Measurements from ENCODE around the gene NUDT6. TPM values are rescaled to one million over a fixed set of nuclear protein-coding genes. Genes with fewer than 3 reads are reported as not detected.

Gene NUDT6
- total RNA-seq, 1 donor from 2014 or later, result 9.3 TPM

- peak overlapping the region; percentile 98 for H3K4me3 Mint-ChIP-seq
- no peaks in the 10 kb centered on the region for H3K9me3 Mint-ChIP-seq
- no peak for TF ChIP-seq CTCF (IDR thresholded peaks at IDR 0.05; ENCODE audit: unreplicated experiment)
- peak; percentile 65 to 81 for DNase-seq (ENCODE audit: low spot score in 2 of 2, unreplicated experiment in 2 of 2)
- H3K4me1 Mint-ChIP-seq, result peaks cover 2% of the 10 kb centered on the region
- peak overlapping the region; percentile 94 for H3K27ac Mint-ChIP-seq
- no peaks in the 10 kb centered on the region for H3K27me3 Mint-ChIP-seq (ENCODE audit: low read depth)
- H3K36me3 Mint-ChIP-seq, result no peaks in the 10 kb centered on the region
Observed at GRCh38 chr4:122922877-122923511, 597 bp upstream of the NUDT6 start.

GRCh38 chr4:122921300-122921699, 1.1 kb downstream of the NUDT6 start:
- Mint-ChIP-seq H3K27ac (peak overlapping the region; percentile 21), H3K9me3 (no peaks in the 10 kb centered on the region), H3K27me3 (ENCODE audit: low read depth) (no peaks in the 10 kb centered on the region), H3K4me3 (peak overlapping the region; percentile 98), H3K4me1 (peaks cover 2% of the 10 kb centered on the region), H3K36me3 (no peaks in the 10 kb centered on the region)
- no peak for TF ChIP-seq CTCF (IDR thresholded peaks at IDR 0.05; ENCODE audit: unreplicated experiment)
- DNase-seq (ENCODE audit: low spot score in 2 of 2, unreplicated experiment in 2 of 2), result no peak

GRCh38 chr4:122920473-122920872, 1.9 kb downstream of the NUDT6 start:
- no peaks in the 10 kb centered on the region for H3K36me3 Mint-ChIP-seq
- no peak for DNase-seq (ENCODE audit: low spot score in 2 of 2, unreplicated experiment in 2 of 2)
- TF ChIP-seq CTCF (IDR thresholded peaks at IDR 0.05; ENCODE audit: unreplicated experiment), result no peak
- no peaks in the 10 kb centered on the region for H3K9me3 Mint-ChIP-seq
- H3K4me1 Mint-ChIP-seq, result peaks cover 2% of the 10 kb centered on the region
- no peak overlapping the region for H3K27ac Mint-ChIP-seq
- no peak overlapping the region for H3K4me3 Mint-ChIP-seq
- H3K27me3 Mint-ChIP-seq (ENCODE audit: low read depth), result no peaks in the 10 kb centered on the region

- no peak for DNase-seq (ENCODE audit: low spot score in 2 of 2, unreplicated experiment in 2 of 2)
- Mint-ChIP-seq H3K36me3 (no peaks in the 10 kb centered on the region), H3K4me3 (no peak overlapping the region), H3K27me3 (ENCODE audit: low read depth) (no peaks in the 10 kb centered on the region), H3K9me3 (no peaks in the 10 kb centered on the region), H3K27ac (no peak overlapping the region), H3K4me1 (no peaks in the 10 kb centered on the region)
- no peak for TF ChIP-seq CTCF (IDR thresholded peaks at IDR 0.05; ENCODE audit: unreplicated experiment)
Observed at GRCh38 chr4:122917731-122918130, 4.7 kb downstream of the NUDT6 start.

- Mint-ChIP-seq H3K27me3 (ENCODE audit: low read depth) (no peaks in the 10 kb centered on the region), H3K36me3 (peaks cover 4% of the 10 kb centered on the region), H3K27ac (no peak overlapping the region), H3K4me1 (no peaks in the 10 kb centered on the region), H3K9me3 (no peaks in the 10 kb centered on the region), H3K4me3 (no peak overlapping the region)
- TF ChIP-seq CTCF (IDR thresholded peaks at IDR 0.05; ENCODE audit: unreplicated experiment), result no peak
- no peak for DNase-seq (ENCODE audit: low spot score in 2 of 2, unreplicated experiment in 2 of 2)
Observed at GRCh38 chr4:122914938-122915337, 7.5 kb downstream of the NUDT6 start.

Data from mesothelial cell of epicardium (in vitro differentiated cells).